Trophoblast cell (in vitro differentiated cells and primary cell): ENCODE measurements around the gene CRIP1.

Experiments used
- DNase-seq, 2 donors: peaks; one replicate each; pipeline ENCODE4 v3.0.0-alpha.2; 2016
- H2AFZ ChIP-seq: 2 replicates; pipeline ENCODE4 v1.6.1; 2013; ENCODE audit warnings: low read length, moderate library complexity, mild to moderate bottlenecking; ENCODE audit not compliant: insufficient read depth, poor library complexity
- H2AK5ac ChIP-seq: 2 replicates; pipeline ENCODE4 v1.6.1; 2013; ENCODE audit warnings: mild to moderate bottlenecking, low read length
- H2BK120ac ChIP-seq: 2 replicates; pipeline ENCODE4 v1.6.1; 2013; ENCODE audit warnings: low read length, mild to moderate bottlenecking, moderate library complexity; ENCODE audit not compliant: insufficient read depth, poor library complexity
- H2BK12ac ChIP-seq: 2 replicates; pipeline ENCODE4 v1.6.1; 2013; ENCODE audit warnings: mild to moderate bottlenecking, low read length, moderate library complexity
- H2BK5ac ChIP-seq: 2 replicates; pipeline ENCODE4 v1.6.1; 2013; ENCODE audit warnings: low read length, low read depth, moderate library complexity, mild to moderate bottlenecking; ENCODE audit not compliant: poor library complexity
- H3K14ac ChIP-seq: 2 replicates; pipeline ENCODE4 v1.6.1; 2013; ENCODE audit warnings: mild to moderate bottlenecking, low read length
- H3K18ac ChIP-seq: 2 replicates; pipeline ENCODE4 v1.6.1; 2013; ENCODE audit warnings: mild to moderate bottlenecking, low read length
- H3K23ac ChIP-seq: 2 replicates; pipeline ENCODE4 v1.6.1; 2013; ENCODE audit warnings: low read length
- H3K27ac ChIP-seq: 2 replicates; pipeline ENCODE4 v1.5.1; 2013; ENCODE audit warnings: low read depth, mild to moderate bottlenecking, inconsistent platforms, low read length, moderate library complexity
- H3K27me3 ChIP-seq: 2 replicates; pipeline ENCODE4 v1.6.1; 2013; ENCODE audit warnings: inconsistent platforms, mild to moderate bottlenecking, low read length, moderate library complexity; ENCODE audit not compliant: insufficient read depth
- H3K36me3 ChIP-seq, 2 experiments: 1 replicate in 1 of 2; 2 replicates in 1 of 2; pipeline ENCODE4 v1.6.1; 2013; ENCODE audit warnings: low read length in 2 of 2, mild to moderate bottlenecking in 2 of 2, moderate library complexity in 1 of 2; ENCODE audit not compliant: insufficient read depth in 2 of 2, control insufficient read depth in 1 of 2
- H3K4ac ChIP-seq: 2 replicates; pipeline ENCODE4 v1.6.1; 2013; ENCODE audit warnings: low read depth, mild to moderate bottlenecking, low read length, moderate library complexity
- H3K4me1 ChIP-seq, 2 experiments: 1 replicate in 1 of 2; 2 replicates in 1 of 2; pipeline ENCODE4 v1.6.1; 2013; ENCODE audit warnings: low read length in 2 of 2, mild to moderate bottlenecking in 2 of 2, moderate library complexity in 1 of 2; ENCODE audit not compliant: insufficient read depth in 2 of 2, control insufficient read depth in 1 of 2
- H3K4me2 ChIP-seq: 2 replicates; pipeline ENCODE4 v1.6.1; 2013; ENCODE audit warnings: inconsistent platforms, mild to moderate bottlenecking, low read length, moderate library complexity
- H3K4me3 ChIP-seq: 2 replicates; pipeline ENCODE4 v1.5.1; 2013; ENCODE audit warnings: mild to moderate bottlenecking, low read depth, low read length, inconsistent platforms
- H3K79me1 ChIP-seq: one replicate; pipeline ENCODE4 v1.6.1; 2013; ENCODE audit warnings: low read length
- H3K79me2 ChIP-seq: 2 replicates; pipeline ENCODE4 v1.6.1; 2013; ENCODE audit warnings: low read length, mild to moderate bottlenecking; ENCODE audit not compliant: control insufficient read depth, insufficient read depth, poor library complexity
- H3K9ac ChIP-seq: 2 replicates; pipeline ENCODE4 v1.6.1; 2013; ENCODE audit warnings: mild to moderate bottlenecking, low read length
- H3K9me3 ChIP-seq: 2 replicates; pipeline ENCODE4 v1.6.1; 2013; ENCODE audit warnings: low read depth, mild to moderate bottlenecking, control low read depth, inconsistent platforms, low read length; ENCODE audit not compliant: insufficient read depth
- H4K12ac ChIP-seq: 2 replicates; pipeline ENCODE4 v1.6.1; 2013; ENCODE audit warnings: low read depth, mild to moderate bottlenecking, low read length, moderate library complexity
- H4K8ac ChIP-seq: 2 replicates; pipeline ENCODE4 v1.6.1; 2013; ENCODE audit warnings: low read depth, mild to moderate bottlenecking, low read length, moderate library complexity
- H4K91ac ChIP-seq: one replicate; pipeline ENCODE4 v1.6.1; 2013; ENCODE audit warnings: low read depth, mild to moderate bottlenecking, low read length, moderate library complexity
- WGBS: extraction: QIAGEN DNeasy Blood & Tissue Kit; methylation state at CpG from one replicate; pipeline ENCODE4 v1.1.7; 2013; ENCODE audit warnings: missing lambda C conversion rate; ENCODE audit not compliant: insufficient read length, insufficient coverage; ENCODE audit errors: extremely low coverage; 5-methylcytosine and 5-hydroxymethylcytosine counted together

The CRIP1 gene

DNA sequence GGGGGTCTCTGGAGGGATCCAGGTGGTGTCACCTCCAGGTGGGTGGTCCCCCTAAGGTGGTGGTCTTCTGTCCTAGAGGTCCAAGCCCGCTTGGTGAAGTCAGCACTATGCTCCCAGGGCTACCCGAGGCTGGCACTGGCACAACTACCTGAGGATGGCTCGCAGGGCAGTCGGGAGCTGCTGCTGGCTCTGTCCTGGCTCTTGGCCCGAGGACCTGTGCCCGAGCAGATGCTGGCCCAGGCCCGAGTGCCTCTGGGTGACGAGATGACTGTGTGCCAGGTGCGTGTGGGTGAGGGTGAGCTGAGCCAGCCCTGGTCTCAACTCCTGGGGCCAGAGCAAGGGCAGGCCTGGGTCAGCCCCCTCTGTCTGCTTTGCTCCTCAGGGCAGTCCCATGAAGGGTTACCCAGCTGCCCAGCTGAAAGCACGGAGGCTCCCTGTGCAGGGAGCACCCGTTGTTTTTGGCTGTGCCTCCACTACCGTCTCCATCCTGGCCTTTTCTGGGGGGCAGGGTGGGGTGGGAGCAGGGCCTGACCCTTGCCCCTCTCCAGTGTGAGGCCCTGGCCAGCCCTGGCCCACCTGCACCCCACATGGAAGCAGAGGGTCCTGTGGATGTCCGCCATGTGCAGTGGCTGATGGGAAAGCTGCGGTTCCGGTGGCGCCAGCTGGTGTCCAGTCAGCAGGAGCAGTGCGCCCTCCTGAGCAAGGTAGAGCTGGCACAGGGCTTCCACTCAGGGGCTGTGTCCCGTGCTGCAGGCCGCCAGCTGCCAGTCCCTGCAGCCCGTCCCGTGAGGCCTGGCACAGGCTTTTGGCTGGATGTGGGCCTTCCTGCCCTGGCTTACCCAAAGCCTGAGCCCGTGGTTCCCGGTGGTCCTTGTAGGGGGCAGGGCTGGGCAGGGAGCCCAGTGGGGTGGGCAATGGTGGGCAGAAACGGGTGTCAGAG, 5.6 kb downstream of the CRIP1 start:
- Histone ChIP-seq H3K79me2 (peaks cover 2% of the 10 kb centered on the region), H3K27me3 (peaks cover 8% of the 10 kb centered on the region), H3K4me2 (peak overlapping the region; percentile 15), H3K27ac (no peak overlapping the region), H3K9me3 (peaks cover 19% of the 10 kb centered on the region), H2BK5ac (no peak overlapping the region), H3K4me3 (no peak overlapping the region), H2AK5ac (no peak overlapping the region), H4K8ac (no peak overlapping the region), H3K36me3 (peaks cover 3 to 4% of the 10 kb centered on the region in 2 experiments), H2BK120ac (no peak overlapping the region), H3K14ac (no peak overlapping the region), H3K4ac (no peak overlapping the region), H4K12ac (peak overlapping the region; percentile 22), H3K9ac (no peak overlapping the region), H3K18ac (no peak overlapping the region), H2BK12ac (no peak overlapping the region), H3K4me1 (peaks cover 12 to 23% of the 10 kb centered on the region in 2 experiments), H4K91ac (no peak overlapping the region), H3K79me1 (peaks cover 7% of the 10 kb centered on the region), H2AFZ (no peak overlapping the region), H3K23ac (no peak overlapping the region)
- no peak for DNase-seq
- no CpG with 5 or more reads among the region's 24 CpGs for WGBS

- H2BK5ac ChIP-seq: no peak overlapping the region
- WGBS: no CpG with 5 or more reads among the region's 20 CpGs
- DNase-seq: no peak
- no peak overlapping the region for H2AK5ac ChIP-seq
- H3K27me3 ChIP-seq: no peaks in the 10 kb centered on the region
- no peak overlapping the region for H4K91ac ChIP-seq
- no peak overlapping the region for H3K14ac ChIP-seq
- no peak overlapping the region for H3K23ac ChIP-seq
- H2BK12ac ChIP-seq: no peak overlapping the region
- peaks cover 3 to 6% of the 10 kb centered on the region in 2 experiments for H3K36me3 ChIP-seq
- H3K4me2 ChIP-seq: no peak overlapping the region
- H2AFZ ChIP-seq: no peak overlapping the region
- H3K4ac ChIP-seq: no peak overlapping the region
- peaks cover 21% of the 10 kb centered on the region for H3K9me3 ChIP-seq
- H2BK120ac ChIP-seq: no peak overlapping the region
- peaks cover 10 to 16% of the 10 kb centered on the region in 2 experiments for H3K4me1 ChIP-seq
- no peak overlapping the region for H4K8ac ChIP-seq
- H3K79me1 ChIP-seq: peaks cover 6% of the 10 kb centered on the region
- no peak overlapping the region for H3K27ac ChIP-seq
- no peak overlapping the region for H4K12ac ChIP-seq
- no peak overlapping the region for H3K18ac ChIP-seq
- H3K4me3 ChIP-seq: no peak overlapping the region
- H3K9ac ChIP-seq: no peak overlapping the region
- peaks cover 2% of the 10 kb centered on the region for H3K79me2 ChIP-seq
Observed at GRCh38 chr14:105492971-105493871, 6.5 kb downstream of the CRIP1 start.

GRCh38 chr14:105493921-105494605, 7.4 kb downstream of the CRIP1 start:
- Histone ChIP-seq H3K4ac (no peak overlapping the region), H4K91ac (no peak overlapping the region), H2BK12ac (no peak overlapping the region), H3K36me3 (peaks cover 3 to 9% of the 10 kb centered on the region in 2 experiments), H2AK5ac (no peak overlapping the region), H2BK120ac (no peak overlapping the region), H3K4me3 (no peak overlapping the region), H4K8ac (no peak overlapping the region), H3K27me3 (no peaks in the 10 kb centered on the region), H3K4me2 (no peak overlapping the region), H3K9me3 (peaks cover 26% of the 10 kb centered on the region), H2AFZ (no peak overlapping the region), H3K14ac (no peak overlapping the region), H3K18ac (no peak overlapping the region), H3K23ac (no peak overlapping the region), H3K4me1 (peaks cover 9 to 16% of the 10 kb centered on the region in 2 experiments), H3K27ac (no peak overlapping the region), H2BK5ac (no peak overlapping the region), H3K9ac (no peak overlapping the region), H3K79me1 (peaks cover 6% of the 10 kb centered on the region), H3K79me2 (peaks cover 2% of the 10 kb centered on the region), H4K12ac (no peak overlapping the region)
- DNase-seq: no peak
- no CpG with 5 or more reads among the region's 16 CpGs for WGBS

GRCh38 chr14:105494606-105494929, 7.9 kb downstream of the CRIP1 start:
- Histone ChIP-seq H3K36me3 (peaks cover 3 to 9% of the 10 kb centered on the region in 2 experiments), H3K27me3 (no peaks in the 10 kb centered on the region), H2BK5ac (no peak overlapping the region), H3K9me3 (peaks cover 26% of the 10 kb centered on the region), H3K4ac (no peak overlapping the region), H3K4me1 (peaks cover 5 to 11% of the 10 kb centered on the region in 2 experiments), H2AK5ac (no peak overlapping the region), H3K79me2 (peaks cover 2% of the 10 kb centered on the region), H3K79me1 (peaks cover 6% of the 10 kb centered on the region), H4K8ac (no peak overlapping the region), H3K4me3 (no peak overlapping the region), H2BK120ac (no peak overlapping the region), H2BK12ac (no peak overlapping the region), H3K14ac (no peak overlapping the region), H3K9ac (no peak overlapping the region), H3K4me2 (no peak overlapping the region), H3K18ac (no peak overlapping the region), H3K23ac (no peak overlapping the region), H4K91ac (no peak overlapping the region), H2AFZ (no peak overlapping the region), H4K12ac (no peak overlapping the region), H3K27ac (no peak overlapping the region)
- no peak for DNase-seq
- WGBS: no CpG with 5 or more reads among the region's 6 CpGs
